ENCODE results near the gene RBM17.

- TF ChIP-seq POLR2A (IDR thresholded peaks at IDR 0.05) = no peak
- TF ChIP-seq CTCF (IDR thresholded peaks at IDR 0.05) = no peak
Observed at GRCh38 chr10:6065835-6066234, 23.0 kb upstream of the RBM17 start.

Data from heart left ventricle (tissue), 13 donors.